ENCODE results near the gene SCLT1.

GRCh38 chr4:129117705-129118104, 24.4 kb upstream of the SCLT1 start:
- TF ChIP-seq CTCF (IDR thresholded peaks at IDR 0.05; ENCODE audit: poor library complexity, severe bottlenecking): no peak
- TF ChIP-seq POLR2AphosphoS5 (IDR thresholded peaks at IDR 0.05): no peak

Measured in neural cell (in vitro differentiated cells).